ENCODE data around the gene DNMT3L.
A peak's percentile ranks its signal among the peaks of the same experiment; 100 is the strongest.
"Not testable (repeated sequence)": the region's sequence is repeated elsewhere in the genome, so short reads cannot be mapped to it uniquely, and the experiment has no call there.

DNMT3L gene

DNA sequence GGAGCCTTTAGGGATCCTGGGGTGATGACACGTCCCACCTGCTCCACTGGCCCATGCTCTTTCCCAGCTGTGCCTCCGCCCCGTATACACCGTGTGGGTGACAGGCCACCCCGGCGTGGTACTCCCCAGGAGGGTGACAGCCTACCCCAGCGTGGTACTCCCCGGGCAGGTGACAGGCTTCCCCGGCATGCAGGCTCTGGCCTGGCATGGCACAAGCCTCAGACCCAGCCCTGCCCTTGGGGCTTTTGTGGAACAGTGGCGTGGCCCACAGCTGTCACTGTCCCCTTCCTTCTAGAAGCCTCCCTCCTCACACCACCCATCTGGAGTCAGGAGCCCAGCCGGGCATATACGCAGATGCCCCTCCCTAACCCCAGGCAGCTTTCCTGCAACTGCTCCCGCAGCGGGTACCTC, 33.5 kb upstream of the DNMT3L start:
- no peak for DNase-seq

DNA sequence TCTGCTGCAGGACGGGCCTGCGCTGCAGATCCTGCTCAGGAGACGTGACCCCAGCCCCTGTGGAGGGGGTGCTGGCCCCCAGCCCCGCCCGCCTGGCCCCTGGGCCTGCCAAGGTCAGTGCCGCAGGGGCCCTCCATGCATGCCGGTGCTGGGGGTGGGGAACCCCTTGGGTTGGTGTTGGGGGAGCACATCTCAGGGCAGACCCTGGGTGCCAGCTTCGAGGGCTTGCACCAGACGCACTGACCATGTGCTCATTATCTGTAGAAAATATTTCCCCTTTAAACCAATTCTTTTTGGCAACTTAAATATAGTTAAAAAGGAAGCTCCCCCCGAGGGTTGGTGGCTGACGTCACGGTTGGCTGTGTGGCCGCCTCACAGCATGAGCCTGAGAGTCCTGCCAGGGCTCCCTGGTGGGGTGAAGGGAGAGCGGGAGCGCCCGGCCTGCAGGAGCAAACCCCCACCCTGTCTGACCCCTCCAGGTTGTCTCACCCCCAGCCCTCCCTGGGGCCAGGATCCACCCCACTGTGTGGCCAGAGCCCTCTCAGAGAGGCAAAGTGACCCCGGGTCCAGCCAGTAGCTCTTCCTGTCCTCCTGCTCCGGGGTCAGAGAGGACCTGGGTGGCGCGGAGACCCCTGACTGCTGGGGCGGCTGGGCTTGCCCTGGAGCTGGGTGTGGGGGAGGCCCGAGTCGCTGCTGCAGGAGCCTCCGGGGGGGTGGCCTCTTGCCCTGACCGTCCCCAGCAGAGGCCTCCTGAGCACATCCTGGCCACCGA, 32.9 kb upstream of the DNMT3L start:
- DNase-seq: peak in 5 of 56 donors; percentile 15 to 54 (median 27)

DNA sequence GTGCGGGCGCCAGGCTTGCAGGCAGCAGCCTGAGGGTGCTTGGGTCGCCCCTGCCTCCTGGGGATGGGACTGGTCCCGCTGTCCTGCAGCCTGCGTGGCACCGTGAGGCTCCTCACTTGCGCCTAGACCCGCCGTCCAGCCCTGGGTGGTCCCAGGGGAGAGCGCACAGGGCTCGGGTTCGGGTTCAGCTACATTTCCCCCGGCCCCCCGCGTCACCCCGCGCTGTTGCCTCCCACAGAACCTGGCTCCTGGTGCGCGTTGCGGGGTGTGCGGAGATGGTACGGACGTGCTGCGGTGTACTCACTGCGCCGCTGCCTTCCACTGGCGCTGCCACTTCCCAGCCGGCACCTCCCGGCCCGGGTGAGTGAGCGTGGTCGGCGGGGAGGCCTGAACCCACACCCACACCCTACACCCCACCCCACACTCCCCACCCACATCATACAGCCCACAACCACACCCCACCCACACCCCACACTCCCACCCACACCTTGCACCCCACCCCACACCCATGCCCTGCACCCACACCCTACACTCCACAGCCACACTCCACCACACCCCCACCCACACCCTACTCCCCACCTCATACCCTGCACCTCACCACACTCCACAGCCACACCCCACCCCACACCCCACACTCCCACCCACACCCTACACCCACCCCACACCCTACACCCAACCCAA, 32.0 kb upstream of the DNMT3L start:
- DNase-seq: no peak

DNA sequence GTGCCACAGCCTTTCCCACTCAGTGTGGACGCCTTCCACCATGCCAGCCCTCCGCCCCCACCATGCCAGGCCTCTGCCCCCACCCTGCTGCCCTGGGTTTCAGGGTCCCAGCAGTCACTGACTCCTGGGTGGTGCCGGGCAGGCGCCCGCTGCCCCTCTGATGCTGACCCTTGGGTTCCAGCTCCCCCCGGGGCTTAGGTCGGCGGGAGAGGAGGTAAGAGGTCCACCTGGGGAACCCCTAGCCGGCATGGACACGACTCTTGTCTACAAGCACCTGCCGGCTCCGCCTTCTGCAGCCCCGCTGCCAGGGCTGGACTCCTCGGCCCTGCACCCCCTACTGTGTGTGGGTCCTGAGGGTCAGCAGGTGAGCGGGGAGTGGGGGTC, 31.1 kb upstream of the DNMT3L start:
- DNase-seq: no peak

DNA sequence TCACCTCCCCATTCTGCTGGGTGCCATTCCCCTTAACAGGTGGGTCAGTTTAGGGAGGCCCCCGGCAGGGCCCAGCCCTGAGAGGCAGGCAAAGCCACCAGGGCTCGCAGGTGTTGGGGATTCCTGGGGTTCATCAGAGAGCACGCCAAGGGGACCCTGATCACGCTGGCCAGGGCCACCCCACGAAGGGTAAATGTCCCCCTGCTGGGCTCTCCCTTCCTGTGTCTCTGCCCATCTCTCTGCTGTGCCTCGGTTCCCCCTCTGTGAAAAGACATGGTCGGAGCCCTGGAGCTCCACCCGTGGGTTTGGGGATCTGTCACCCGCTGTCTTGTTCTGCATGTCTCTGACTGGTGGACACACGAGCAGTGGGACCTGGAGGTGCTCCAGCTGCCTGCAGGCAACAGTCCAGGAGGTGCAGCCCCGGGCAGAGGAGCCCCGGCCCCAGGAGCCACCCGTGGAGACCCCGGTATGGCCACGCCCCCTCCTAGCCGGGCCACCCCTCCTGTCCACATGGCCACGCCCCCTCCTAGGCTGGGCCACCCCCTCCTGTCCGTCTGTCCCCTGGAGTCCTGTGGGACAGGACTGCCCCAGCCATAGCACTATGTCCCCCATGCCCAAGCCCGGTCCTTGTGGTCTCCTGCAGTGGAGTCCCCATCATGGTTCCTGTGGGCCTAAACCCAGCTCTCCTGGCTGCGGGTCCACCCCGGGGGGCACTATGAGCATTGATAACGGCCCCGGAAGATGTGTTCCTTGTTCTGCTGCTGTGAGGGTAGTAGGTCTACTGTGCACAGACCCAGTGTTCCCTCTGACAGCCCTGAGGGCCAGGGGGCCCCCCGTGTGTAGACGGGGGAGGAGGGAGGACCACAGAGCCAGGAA, 30.5 kb upstream of the DNMT3L start:
- DNase-seq: no peak

DNA sequence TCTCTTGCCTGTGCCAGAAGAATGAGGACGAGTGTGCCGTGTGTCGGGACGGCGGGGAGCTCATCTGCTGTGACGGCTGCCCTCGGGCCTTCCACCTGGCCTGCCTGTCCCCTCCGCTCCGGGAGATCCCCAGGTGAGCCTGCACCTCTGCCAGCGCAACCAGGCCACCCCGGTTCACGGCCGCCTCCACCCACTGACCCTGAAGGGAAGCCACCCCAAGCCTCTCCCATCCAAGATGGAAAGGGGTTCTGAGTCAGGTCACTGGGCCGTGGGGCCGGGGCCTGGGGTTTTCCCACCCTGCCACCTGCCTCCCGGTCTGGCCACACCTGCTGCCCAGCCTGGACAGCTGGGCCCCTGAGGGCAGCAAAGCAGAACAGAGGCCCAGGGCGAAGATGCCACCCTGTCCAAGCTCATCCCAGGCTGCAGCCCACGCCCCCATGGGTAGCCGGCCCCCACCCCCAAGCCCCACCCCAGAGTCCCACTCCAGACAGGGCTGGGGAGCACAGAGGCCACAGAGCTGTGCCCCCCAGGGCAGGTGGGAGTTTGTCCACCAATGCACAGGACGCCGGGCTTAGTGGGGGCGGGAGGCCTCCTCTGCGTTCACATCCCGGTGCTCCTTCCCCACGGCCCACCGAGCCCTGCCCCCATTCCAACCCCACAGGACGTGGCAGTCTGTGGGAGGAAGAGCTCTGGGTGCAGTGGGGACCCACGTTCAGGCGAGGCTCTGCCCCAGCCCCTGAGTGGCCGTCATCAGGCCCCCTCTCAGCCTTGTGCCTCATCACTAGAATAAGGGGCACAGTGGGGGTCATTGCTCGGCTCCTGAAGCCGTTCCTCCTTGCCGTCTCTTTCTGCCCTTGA, 29.6 kb upstream of the DNMT3L start:
- DNase-seq: no peak

DNA sequence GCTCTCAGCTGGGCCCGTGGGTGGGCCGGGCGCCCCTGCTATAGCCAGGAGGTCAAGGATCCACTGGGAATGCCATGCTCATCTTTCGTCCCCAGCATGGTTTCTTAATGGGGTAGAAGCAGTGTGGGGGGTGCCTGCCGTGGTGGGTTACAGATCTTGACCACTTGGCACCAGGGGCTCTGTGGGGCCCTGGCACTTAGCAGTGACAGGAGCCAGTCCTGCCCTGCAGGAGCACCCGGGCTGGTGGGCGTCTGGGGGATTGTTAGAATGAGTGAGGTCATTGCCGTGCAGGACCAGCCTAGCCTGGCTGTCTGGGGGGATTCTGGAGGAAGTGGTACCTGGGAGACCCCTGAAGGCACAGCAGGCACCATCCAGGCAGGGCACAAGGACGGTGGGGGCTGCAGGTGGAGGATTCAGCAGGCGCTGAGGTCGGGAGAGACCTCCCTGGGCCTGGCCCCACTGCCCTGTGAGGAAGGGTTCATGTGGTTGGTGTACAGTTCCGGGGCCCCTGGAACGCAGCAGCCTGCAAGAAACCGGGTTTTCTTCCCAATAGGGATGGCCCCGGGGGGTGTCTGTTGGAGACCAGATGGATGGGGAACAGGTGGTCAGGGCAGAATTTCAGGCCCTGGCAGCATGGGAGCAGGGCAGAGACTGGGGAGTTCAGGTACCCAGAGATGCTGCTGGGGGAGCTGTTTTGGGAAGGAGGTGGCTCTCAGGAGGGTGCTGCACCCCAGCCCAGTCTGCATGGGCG, 28.8 kb upstream of the DNMT3L start:
- no peak for DNase-seq

DNA sequence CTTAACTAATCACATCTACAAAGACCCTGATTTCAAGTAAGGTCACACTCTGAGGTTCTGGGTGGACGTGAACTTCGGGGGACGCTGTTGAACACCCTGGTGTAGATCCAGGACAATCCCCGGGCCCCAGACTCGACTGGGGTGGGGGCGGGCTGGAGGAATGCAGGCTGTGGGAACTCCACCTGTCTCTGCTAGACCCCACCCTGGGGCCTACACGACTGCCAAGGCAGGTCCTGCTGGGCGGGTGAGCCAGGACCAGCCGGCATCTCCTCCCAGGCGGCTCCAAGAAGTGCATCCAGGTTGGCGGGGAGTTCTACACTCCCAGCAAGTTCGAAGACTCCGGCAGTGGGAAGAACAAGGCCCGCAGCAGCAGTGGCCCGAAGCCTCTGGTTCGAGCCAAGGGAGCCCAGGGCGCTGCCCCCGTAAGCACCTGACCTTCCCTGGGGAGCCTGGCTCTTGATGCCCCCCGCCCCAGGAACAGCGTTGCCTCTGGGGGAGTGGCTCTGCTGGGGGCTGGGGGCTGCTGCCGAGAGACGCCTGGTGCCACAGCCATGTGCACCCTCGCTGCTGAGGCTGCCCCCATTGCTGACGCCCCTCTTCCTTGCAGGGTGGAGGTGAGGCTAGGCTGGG, 27.8 kb upstream of the DNMT3L start:
- no peak for DNase-seq

DNA sequence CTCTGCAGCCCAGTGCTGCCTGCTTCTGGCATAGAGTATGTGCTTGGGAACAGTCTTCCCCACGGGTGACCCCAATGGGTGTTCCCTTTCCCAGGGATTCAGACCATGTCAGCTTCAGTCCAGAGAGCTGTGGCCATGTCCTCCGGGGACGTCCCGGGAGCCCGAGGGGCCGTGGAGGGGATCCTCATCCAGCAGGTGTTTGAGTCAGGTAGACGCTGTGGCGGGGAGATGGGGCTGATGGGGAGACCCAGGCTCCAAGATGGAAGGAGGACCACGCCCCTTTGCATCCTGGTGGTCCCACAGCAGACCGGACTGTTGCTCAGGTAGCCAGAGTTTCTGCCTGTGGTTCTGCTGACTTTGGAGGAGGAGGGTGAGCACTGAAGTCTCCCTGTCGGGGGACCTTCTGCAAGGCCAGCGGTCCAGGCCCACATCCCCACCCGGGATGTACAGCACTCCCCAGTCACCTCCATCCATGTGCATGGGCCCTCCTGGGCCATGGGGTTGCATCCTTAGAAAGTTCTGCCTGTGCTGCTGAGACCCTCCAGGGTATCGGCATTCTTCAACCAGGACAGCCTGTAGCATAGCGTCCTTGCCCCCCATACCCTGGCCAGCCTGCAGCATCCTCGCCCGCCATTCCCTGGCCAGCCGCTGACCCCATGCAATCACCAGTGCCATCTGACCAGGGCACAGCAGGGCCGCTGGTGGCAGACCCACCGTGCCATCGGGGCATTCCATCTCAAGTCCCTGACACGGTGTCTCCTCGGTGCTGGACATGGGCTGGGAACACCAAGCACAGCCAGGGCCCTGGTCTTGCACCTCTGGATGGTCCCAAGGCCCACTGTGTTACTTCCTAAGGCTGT, 26.8 kb upstream of the DNMT3L start:
- DNase-seq: no peak

DNA sequence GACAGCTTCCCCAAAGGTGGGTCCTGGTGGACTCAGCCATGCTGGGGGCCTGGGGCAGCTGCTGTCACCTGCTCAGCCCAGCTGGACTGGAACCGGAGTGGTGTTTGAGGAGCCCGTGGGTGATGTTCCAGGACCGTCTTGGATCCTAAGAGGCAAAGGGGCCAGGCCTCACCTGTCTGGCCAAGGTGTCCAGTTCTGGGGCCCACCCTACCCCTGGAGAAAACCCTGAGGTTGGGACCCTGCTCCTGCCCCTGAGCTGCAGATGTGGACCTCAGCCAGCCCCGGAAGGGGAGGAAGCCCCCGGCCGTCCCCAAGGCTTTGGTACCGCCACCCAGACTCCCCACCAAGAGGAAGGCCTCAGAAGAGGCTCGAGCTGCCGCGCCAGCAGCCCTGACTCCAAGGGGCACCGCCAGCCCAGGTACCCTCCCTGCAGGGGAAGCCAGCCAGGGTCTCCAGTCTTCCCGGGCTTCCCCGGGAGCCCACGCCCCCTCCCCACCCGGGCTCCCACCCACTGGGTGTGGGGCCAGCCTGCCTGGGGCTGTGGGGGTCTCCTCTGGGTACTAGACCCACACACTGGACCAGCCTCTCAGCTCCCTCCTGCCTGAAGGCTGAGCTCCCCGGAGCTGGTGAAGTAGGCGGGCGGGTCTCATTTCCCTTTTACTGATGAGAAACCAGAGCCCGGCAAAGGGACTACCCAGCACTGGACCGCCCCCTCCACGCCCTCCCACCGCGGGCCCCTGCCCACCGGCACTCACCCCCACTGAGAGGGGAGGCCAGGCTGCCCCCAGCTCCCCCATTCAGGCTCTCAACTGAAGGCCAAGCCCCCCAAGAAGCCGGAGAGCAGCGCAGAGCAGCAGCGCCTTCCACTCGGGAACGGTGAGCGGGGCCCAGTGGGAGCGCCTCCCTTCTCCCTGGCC, 25.3 kb upstream of the DNMT3L start:
- DNase-seq: no peak

DNA sequence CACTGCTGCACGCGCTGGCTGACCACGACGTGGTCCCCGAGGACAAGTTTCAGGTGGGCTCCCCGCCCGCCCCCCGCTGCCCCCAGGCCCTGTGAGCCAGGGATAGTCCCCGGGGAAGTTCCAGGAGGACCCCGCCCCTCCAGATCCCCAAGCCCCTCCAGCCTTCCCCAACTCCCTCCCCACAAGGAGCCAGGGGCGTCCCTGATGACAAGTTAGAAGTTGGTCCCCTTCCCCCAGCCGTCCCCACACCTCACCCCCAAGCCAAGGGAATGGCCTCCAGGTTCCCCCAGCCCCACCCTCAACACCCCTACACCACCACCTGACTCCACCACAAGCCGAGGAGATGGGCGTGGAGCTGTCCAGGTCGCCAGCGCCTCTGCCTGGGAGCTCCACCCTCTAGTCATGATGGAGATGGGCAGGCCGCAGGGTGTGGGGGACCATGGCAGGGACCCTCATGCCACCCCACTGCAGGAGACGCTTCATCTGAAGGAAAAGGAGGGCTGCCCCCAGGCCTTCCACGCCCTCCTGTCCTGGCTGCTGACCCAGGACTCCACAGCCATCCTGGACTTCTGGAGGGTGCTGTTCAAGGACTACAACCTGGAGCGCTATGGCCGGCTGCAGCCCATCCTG, 24.5 kb upstream of the DNMT3L start:
- DNase-seq: no peak

DNA sequence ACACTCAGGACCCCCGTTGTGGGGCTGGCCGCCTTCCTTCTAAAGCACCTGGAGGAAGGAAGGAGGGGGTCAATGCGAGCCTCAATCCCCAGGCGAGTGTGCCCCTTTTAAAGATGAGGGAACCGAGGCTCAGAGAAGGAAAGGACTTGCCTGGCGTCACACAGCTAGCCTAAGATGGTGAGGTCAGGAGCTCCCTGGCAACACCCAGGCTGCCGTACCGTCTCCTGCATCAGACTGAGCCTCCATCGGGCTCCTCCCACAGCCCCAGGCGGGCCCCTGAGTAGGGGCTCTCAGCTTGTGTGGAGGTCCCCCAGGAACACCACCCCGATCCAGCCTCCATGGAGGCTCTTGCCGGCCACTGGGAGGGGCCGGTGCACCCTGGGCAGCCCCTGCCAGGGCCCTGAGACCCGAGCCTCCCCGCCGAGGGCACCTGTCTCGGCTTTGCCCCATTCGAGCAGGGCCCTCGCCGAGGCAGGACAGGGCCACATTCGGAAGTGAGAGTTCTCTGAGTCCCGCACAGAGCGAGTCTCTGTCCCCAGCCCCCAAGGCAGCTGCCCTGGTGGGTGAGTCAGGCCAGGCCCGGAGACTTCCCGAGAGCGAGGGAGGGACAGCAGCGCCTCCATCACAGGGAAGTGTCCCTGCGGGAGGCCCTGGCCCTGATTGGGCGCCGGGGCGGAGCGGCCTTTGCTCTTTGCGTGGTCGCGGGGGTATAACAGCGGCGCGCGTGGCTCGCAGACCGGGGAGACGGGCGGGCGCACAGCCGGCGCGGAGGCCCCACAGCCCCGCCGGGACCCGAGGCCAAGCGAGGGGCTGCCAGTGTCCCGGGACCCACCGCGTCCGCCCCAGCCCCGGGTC, 23.7 kb upstream of the DNMT3L start, which contains the start of gene AIRE:
TSS of gene AIRE (plus strand) at position 739 of the 855 bp plus-strand sequence. CDS start 131 bp downstream, outside the sequence.
- peak in 1 of 56 donors; percentile 18 for DNase-seq

DNA sequence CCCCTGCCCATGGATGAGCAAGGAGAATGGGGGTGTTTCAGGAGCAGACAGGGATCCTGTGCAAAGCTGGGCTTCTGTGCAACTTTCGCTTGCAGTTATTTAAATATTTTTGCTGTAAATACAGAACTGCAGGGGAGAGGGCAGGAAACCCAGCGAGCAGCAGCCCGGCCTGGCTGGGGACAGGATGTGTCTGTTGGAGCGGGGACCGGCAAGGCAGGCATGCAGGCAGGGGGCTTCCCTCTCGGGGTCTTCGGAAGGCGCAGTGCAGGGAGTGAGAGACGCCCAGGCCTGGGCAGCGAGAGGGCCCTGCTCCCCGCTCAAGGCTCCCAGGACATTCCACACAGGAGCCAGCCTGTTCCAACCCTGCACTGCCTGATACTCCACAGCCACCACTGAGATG, 22.3 kb upstream of the DNMT3L start:
- no peak for DNase-seq

DNA sequence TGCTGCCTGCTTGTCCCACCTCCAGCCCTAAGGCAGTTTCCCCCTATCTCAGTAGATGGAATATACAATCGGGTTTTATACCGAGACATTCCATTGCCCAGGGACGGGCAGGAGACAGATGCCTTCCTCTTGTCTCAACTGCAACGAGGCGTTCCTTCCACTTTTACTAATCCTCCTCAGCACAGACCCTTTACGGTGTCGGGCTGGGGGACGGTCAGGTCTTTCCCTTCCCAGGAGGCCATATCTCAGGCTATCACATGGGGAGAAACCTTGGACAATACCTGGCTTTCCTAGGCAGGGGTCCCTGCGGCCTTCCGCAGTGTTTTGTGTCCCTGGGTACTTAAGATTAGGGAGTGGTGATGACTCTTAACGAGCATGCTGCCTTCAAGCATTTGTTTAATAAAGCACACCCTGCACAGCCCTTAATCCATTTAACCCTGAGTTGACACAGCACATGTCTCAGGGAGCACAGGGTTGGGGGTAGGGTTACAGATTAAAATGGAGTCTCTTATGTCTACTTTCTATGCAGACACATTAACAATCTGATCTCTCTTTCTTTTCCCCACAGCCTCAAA, 21.6 kb upstream of the DNMT3L start:
- not testable (repeated sequence) for DNase-seq

DNA sequence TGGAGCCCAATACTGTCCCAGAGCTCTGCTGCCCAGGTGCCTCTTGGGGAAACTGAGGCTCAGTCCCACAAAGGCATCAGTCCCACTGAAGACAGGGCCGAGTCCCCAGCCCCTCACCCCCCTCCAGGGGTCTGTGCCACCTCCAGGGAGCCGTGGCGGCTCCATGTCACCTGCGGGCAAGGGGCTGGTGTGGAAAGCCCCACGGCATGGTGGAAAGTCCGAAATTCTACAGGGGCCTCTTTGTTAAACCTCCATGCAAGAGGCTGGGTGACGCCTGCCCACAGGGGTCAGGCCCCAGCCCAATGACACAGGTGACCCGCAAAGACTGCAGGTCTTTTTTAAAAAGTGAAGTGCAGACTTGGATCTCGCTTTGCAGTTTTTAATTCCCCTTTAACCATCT, 20.7 kb upstream of the DNMT3L start:
- DNase-seq: no peak

DNA sequence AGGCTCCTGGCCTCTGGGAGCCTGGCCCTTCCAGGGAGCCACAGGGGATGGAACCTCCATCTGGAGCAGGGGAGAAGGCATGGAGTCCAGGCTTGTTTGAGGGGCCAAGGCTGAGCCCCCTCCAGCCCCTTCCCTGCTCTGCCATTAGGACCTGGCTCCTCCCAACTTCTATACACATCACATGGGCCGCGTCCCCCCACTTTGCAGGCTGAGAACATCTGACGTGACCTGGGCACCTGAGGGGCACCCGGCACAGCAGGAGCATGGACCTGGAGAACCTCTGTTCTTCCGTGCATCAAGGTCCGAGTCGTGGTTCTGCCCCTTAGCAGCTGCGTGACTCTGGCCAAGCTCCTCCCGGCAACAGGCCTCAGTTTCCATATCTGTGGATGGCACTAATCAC, 20.1 kb upstream of the DNMT3L start:
- DNase-seq: no peak

Data from amygdala (tissue), 56 donors.